ENCODE data around the gene CLK2.

DNA sequence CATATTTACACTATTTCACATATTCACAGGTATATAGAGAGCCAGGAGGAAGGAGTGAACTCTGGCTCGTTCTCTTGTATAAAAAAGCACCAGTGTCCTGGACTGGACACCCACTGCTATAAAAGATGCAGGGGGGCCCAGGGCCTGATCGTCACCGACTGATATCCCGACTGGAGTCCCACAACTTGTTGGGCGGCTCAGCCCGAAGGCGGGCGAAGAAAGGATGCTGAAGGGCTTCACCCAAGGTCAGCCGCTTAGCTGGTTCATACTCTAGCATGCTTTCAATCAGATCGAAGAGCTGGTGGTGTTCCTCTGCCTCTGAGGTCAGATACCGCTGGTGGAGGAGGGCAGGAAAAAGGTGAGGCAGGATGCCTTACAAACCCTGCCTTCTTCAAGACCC lies 10.2 kb downstream of the CLK2 start:
- TF ChIP-seq, protein P1, sequence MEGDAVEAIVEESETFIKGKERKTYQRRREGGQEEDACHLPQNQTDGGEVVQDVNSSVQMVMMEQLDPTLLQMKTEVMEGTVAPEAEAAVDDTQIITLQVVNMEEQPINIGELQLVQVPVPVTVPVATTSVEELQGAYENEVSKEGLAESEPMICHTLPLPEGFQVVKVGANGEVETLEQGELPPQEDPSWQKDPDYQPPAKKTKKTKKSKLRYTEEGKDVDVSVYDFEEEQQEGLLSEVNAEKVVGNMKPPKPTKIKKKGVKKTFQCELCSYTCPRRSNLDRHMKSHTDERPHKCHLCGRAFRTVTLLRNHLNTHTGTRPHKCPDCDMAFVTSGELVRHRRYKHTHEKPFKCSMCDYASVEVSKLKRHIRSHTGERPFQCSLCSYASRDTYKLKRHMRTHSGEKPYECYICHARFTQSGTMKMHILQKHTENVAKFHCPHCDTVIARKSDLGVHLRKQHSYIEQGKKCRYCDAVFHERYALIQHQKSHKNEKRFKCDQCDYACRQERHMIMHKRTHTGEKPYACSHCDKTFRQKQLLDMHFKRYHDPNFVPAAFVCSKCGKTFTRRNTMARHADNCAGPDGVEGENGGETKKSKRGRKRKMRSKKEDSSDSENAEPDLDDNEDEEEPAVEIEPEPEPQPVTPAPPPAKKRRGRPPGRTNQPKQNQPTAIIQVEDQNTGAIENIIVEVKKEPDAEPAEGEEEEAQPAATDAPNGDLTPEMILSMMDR (optimal IDR thresholded peaks at IDR 0.05 in 1 of 3, IDR thresholded peaks at IDR 0.05 in 1 of 3, conservative IDR thresholded peaks at IDR 0.05 in 1 of 3; ENCODE audit: extremely low read depth in 1 of 3, insufficient read depth in 2 of 3, low read length in 3 of 3): no peak
- TF ChIP-seq EZH2 (IDR thresholded peaks at IDR 0.05; ENCODE audit: low read length): no peak
